HG02938 (cell line): ENCODE results near the gene CCDC9B.

Source experiments
- ATAC-seq: cut with Tn5 transposase; IDR thresholded peaks from one replicate; pipeline ENCODE4 v1.9.1; 2021; ENCODE audit warnings: mild to moderate bottlenecking, moderate library complexity; ENCODE audit not compliant: unreplicated experiment

CCDC9B gene

DNA sequence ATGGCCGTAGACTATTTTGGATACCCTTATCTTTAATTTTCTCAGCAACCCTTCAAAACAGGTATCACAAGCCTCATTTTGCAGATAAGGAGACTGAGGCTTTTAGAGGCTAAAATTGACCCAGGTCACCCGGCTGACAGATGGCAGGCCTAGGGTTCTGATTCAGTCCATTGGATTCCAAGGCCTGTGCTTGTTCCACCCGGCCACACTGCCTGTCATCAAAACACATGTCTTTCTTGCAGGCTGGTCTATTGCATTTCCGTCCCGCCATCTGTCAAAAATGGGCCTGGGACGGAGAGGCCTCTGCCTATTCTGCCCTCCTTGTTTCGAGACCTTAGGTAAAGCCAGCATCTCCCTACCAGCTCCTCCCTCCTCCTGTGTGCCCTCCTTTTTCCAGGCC is 9.1 kb downstream of the CCDC9B start:
- ATAC-seq, result no peak

DNA sequence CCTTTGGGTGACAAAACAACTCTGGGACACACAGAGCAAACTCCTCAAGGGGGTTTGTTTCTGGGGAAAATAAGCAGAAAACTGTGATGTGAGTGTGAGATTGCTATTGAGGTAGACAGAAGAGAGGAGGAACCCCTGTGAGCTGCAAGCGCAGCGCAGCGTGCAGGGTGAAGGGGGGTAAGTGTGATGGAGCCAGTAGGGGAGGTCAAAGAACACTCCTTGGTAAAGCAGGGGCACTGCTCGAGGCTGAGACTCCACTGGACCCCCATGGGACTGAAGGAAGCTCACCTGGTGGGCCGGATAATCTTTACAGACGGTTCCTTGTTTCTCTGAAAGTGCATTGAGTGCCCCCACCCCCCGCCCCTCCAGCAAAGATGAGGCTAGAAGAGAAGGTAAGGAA is 9.7 kb downstream of the CCDC9B start:
- ATAC-seq, result no peak

DNA sequence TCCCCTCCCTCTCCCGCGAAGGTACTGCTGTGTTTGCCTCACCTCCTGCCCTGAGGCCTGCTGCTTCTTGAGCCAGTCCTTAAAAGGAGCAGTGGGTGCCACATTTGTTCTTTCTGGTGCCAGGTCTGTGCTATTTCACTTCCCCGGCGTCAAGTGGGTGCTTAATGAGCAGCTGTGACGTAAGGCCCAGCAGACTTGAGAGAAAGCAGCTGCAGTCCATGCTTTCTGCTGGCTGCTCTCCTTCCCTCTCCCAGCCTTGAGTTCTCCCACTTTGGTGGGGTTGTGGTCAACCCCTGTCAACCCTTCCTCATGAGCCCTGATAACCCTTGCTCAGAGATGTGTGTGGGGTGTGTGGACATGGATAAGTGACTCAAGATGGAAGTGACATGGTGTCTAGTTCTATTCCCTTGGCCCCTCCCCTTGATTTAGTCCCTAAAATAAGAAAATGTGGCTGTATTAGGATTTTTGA is 10.3 kb downstream of the CCDC9B start:
- no peak for ATAC-seq

DNA sequence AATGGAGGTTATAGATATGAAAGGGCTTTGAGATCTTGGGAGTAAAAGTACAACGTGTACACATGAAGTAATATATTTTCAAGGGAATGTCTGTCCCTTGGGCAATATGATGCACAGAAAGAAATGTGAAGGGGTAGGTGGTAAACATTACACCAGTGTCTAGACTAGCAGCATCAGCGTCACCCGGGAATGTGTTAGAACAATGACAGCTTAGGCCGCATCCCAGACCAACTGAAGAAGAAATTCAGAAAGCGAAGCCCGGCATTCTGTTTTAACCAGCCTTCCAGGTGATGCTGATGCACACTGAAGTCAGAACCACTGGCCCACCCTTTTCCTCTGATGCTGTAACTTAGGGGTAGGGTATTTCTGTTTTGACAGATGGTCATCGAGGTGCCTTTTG is 10.9 kb downstream of the CCDC9B start:
- no peak for ATAC-seq

DNA sequence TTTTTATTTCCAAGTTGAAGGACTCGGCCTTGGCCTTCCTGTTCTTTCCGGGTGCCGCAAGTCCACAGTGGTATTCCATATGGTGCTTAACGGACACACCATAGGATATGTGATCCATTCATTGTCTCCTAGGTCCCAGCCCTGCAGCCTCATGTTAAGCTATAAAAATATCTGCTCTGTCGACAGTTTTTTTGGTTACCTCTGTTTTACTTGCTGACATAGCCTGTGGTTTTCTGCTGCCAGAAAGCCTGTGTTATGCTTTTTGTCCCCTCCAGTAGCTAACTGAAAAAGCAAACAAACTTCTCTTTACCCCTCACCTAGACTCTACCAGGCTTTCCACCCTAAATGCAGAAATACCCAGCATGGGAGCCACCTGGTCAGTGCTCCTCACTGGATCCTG is 12.0 kb downstream of the CCDC9B start:
- no peak for ATAC-seq

DNA sequence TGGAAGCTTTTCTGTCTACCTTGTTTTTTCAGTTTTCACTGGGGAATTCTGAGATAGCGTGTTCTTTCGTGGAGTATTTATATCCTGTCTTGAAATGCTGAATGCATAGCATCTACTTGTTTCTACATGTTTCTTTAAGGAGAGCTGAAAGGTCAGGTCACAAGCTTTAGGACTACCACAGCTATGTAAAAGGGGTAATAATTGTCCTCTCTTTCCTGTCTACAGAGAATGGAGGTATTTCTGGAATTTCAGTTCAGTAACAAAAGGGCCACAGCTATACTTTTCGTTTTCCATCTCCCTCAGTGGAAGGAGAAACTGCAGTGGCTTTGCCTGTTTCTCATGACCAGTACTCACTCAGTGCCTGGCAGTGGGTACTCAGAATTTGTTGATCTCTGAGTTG is 12.6 kb downstream of the CCDC9B start:
- ATAC-seq, result no peak

DNA sequence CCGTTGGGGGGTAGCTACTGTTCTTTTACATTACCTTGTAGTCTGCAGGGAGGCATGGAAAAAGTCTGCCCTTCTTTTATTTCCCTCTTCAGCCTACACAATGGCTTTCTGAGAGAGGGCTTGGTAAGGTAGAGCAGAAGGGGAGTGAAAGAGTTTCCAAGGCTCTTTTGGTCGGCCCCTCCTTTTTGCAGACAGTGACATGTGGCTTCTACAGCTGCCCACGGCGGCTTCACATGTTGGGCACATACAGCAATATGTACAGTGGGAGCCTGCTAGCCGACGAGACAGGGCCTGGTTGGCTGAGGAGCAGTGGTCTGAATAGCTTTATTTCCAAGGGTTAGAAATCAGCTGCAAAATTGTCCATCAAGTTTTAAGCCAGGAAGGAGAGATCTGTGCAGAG is 13.3 kb downstream of the CCDC9B start:
- no peak for ATAC-seq

DNA sequence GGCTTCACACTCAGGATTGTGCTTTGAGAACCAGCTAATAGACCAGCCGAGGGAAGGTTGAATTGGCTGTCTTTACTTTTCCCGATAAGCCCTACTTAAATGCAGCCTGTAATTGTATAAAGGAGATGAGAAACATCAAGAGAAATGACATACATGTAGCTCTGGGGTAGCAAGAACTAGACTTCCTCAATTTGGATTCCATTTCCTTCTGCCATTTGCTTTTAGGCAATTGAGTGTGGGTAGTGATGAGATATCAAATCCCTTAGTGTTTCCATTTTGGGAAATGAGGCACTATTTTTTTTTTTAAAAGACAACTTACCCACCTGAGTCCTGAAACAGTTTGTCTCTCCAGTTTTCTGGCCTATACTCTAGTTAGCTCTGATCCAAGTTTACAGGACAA is 15.0 kb downstream of the CCDC9B start:
- no peak for ATAC-seq

DNA sequence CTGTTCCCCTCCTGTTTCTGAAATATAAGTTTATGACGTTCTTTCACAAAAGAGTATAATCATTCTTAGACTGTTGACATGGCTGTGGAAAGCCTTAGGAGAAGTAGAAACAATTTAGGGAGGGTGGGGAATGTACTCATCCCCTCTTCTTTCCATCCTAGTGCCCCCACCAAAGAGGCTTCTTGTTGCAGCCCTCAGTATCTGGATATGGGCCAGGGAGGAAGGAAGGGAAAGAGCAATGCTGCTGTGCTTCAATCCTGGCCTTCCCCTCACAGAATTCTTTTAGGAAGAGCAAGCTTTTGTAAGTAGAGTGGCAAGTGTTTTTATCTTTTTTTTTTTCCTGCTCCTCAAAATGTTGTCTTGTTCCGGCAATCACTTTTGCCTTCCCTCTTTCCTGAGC is 15.6 kb downstream of the CCDC9B start:
- no peak for ATAC-seq

DNA sequence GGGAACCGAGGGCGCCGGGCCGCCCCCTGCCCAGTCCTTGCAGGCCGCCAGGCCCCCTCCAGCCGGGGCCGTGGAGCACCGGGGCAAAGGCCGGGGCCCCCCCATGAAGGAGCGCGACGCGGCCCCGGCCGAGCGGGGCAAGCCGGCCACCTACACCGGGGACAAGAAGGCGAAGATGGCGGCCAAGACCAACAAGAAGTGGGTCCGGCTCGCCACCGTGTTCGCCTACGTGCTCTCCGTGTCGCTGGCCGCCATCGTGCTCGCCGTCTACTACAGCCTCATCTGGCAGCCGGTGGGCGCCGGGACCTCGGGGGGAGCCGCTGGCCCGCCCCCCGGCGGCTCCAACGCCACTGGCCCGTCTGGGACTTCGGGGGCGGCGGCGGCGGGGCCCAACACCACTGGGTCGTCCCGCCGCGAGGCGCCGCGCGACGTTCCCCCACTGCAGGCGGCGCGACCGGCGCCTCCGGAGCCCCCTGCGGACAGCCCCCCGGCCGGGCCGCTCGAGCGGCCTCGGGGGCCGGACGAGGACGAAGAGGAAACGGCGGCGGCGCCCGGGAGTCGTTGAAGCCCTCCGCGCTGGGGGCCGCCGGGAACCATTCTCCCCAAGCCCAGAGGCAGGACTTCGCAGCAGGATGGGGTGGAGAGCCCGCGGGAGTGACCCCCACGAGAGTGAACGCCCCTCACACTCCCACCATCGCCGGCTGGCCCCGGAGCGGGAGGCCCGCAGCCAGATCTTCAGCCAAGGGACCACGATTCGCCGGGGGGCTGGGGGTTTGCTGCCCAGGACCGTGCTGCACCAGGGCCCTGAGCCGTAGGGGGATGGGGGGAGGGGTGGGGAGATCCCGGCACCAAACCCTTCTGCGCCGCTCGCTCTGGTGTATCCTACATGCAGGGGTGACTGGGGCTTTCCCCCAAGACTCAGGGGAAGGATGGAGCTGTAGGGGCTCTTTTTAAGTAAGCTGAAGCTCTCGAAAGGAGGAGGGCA is 16.5 kb downstream of the CCDC9B start:
- ATAC-seq, result no peak

DNA sequence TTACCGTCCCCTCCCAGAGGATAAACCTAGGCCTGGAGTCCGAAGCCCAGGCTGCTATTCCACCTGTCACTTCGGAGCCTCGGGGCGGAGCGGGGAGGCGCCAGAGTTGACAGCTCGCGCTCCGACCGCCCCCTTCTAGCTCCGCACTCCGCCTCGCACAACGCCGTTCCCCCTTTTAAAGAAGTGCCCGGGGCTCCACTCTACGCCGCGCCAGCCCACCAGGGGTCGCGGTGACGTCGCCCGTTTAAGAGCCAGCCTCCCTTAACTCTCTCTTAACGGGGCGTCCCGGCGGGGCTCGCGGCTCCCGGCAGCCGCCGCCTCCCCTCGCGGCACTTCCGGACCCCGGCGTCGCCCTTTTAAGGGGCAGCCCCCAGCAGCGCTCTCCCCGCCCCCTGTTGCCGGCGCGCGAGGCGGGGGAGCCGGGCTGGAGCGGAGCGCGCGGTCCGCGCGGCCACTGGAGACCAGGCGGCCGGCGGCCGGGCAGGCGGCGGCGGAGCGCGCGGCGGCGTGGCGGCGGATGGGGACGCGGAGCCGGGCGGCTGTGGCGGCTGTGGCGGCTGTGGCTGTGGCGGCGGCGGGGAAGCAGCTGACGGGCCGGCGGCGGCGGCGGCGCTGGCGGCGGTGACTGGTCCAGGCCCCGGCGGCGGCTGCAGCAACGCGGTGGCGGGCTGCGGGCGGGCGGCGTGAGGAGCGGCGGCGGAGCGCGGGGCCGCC is 17.3 kb downstream of the CCDC9B start, which contains the start of gene INAFM2:
INAFM2 (plus strand) TSS at position 454 of the 714 bp plus-strand sequence. CDS start 364 bp downstream, outside the sequence.
- ATAC-seq, result peak; percentile 88

DNA sequence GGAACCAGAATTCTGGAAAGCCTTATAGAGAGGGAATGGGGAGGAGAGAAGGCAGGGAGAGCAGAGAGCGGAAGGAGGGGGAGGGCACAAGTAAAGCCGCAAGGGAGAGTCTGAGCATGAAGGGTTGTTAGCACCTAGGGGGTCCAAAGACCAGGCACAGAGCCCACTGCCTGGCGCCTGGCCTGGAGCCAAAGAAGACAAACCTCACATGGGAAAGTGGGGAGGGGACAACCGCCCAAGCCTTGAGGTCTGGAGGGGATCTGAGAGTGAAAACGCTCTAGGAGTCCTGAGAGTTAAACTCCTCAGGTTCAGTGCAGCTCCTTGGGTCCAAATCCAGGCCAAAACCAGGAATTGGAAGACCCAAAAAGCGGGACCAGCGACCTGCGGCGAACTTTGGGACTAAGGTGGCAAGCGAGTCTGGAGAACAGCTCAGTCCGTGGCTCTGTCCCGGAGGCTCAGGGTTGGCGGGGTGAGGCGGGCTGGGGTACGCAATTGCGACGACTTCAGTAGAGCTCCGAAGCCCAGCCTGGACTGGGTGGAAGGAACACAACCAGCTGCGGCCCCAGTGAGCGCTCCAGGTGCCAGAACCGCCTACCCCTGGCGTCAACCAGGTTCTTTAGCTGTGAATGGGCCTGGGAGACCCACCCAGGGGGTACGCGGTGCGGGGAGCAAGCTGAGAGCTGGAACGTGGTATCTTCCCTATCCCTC is 18.1 kb downstream of the CCDC9B start:
- ATAC-seq, result no peak

DNA sequence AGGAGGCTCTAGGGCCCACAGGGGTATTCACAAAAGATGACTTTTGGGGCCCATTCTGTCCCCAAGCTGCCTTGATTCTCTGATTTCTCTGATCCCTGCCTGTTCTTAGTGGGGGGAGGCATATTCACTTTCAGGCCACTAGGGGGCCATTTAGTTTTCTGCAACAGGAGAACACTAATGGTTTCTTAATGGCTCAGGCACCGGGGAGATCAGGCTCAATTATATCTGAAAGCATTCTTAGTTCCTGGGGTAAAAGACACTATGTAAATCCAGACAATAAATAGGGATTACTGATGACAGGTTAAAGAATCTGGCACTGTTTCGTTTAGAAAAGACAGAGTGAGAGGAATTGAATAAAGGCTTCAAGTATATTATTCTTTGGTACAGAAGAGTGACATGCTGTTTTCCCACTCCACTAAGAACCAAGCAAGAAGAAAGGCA is 19.8 kb downstream of the CCDC9B start:
- ATAC-seq, result no peak

DNA sequence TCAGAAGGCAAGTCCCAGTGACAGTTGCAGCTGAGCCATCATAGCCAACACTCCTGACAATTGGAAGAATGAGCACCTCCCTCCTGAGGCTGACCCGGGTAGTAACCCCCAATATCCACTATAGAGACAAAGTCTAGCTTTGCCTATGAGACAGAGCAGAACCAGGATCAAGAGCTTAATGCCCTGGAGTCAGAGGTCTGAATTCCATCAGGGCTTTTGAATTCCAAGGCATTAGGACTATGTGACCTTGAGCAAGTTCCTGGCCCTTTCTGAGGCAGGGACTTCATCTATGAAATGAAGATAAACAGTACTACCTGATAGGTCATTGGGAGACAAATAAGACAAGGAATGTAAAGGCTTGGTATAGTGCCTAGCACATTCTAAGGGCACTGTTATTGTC is 20.3 kb downstream of the CCDC9B start:
- no peak for ATAC-seq

DNA sequence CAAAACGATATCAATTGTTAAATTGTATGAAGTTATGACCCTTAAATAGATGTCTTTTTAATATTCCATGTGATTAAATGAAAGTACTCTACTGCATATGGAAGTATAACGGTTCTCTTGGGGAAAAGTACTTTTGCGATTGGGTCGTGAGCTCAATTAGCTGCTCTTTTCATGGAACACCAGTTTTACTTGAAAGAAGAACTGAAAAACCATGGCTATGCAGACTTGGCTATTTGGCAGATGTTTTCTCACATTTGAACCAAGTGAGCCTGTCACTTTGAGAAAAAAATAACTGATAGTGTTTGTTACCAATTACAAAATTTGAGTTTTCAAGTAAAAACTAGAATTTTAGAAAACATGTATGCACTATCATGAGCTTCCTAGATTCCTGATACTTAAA is 23.2 kb downstream of the CCDC9B start:
- no peak for ATAC-seq

DNA sequence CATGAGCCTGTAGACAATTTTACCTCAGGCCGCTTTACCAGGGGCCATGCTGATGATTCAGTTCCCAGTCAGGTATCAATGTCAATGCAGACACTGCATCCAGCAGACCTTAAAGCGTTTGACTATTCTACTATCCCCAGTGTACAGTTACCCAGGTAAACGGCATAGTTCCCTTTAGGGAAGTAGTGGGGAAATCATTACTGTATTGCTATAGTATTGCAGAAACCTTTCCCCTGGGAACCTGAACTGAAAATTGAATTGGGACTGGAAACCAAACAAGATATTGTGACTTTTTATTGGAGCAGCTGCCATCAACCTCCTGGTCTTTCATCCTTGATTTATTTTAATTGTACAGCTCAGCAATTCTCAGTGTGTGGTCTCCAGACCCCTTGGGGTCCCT is 23.8 kb downstream of the CCDC9B start:
- no peak for ATAC-seq

DNA sequence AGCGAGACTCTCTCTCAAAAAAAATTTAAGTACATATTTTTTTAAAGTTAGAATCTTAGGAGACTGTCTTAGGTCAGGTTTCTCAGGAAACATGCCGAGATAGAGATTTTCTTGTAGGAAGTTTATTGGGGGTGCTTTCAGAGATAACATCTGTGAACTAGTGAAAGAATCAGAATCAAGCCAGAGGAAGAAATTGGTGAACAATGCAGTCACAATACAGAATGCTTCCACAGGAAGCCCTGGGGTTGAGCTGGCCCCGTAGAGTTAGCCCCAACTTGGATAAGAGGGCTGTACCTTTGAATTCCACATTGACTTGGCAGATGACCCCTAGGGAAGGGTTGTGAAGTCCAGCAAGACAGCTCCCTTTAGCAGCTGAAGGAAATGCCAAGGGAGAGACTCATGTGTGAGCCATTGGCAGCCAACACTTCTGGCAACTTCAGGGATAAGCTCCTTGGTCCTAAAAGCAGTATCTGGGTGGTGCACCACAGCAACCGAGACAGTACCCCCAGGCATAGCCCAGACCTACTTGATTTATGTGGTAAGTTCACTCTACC is 25.9 kb downstream of the CCDC9B start:
- ATAC-seq, result no peak

DNA sequence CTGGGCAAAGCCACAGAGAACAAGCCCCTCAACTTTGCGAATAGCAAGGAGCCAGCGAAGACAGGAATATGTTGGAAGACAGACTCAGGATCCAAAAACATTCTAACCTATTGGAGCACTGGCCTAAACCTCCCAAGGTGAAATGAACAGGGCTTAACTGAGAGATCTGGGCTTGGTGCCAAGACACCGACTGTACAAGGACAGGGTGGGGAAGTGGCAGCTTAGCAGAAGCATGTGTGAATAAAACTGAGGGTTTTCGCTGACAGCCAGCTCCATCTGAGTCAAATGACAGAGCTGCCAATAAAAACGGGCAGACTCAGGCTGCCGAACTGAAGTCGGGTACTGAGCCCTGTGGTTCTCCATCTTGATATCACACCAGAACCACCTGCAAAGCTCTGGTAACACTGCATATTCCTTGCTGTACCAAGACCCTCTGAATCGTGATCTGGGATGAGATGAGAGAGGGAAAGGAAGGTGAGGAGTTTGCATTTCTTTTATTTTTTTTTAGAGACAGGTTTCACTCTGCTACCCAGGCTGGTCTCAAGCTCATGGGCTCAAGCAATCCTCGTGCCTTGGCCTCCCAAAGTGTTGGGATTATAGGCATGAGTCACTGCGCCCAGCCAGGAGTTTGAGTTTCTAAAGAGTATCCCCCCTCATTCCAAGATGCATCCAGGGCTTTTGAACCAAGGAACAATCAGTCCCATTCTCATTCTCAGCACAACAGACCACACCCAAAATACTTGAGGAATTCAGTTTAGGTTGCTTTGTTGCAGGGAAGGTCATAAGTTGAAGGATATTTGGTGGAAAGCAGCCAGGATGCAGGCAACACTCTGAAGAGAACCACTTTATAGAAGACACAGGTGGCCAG is 27.0 kb downstream of the CCDC9B start:
- ATAC-seq, result no peak

DNA sequence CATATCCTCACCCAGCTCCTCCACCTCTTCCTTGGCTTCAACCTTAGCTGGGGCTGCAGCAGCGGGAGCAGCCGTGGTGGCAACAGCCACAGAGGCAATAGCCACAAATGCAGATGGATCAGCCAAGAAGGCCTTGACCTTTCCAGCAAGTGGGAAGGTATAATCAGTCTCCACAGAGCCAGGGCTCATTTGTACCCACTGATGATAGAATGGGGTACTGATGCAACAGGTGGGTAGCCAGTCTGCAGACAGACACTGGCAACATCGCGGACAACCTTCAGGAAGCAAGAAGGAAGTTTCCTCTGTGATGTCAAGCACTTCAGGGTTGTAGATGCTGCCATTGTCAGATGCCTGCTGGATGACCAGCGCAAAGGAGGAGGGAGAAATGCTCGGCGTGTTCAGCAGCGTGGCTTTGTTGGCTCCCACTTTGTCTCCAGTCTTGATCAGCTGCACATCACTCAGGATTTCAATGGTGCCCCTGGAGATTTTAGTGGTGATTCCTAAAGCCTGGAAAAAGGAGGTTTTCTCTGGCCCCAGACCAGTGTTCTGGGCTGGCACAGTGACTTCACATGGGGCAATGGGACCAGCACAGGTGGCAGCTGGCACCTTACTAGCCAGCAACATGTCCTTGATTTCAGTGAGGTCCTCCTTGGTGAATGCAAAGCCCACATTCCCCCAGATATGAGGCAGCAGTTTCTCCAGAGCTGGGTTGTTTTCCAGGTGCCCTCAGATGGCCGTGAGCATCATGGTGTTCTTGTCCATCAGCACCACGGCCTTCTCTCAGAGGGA is 28.2 kb downstream of the CCDC9B start:
- no peak for ATAC-seq
